HG03432 (cell line): ENCODE data around the gene CXCL14.
"Not testable (repeated sequence)": the region's sequence is repeated elsewhere in the genome, so short reads cannot be mapped to it uniquely, and the experiment has no call there.

Experiments used
- ATAC-seq: cut with Tn5 transposase; IDR thresholded peaks from one replicate; pipeline ENCODE4 v1.9.1; 2021; ENCODE audit warnings: mild to moderate bottlenecking, moderate library complexity; ENCODE audit not compliant: unreplicated experiment

CXCL14 gene

GRCh38 chr5:135546101-135546500 lies 32.7 kb downstream of the CXCL14 start:
- no peak for ATAC-seq

- ATAC-seq: no peak
These were observed 33.7 kb downstream of the CXCL14 start for GRCh38 chr5:135545099-135545498.

GRCh38 chr5:135543485-135544304 lies 35.1 kb downstream of the CXCL14 start:
- ATAC-seq: peak; percentile 46

- no peak for ATAC-seq
These were observed 35.7 kb downstream of the CXCL14 start for GRCh38 chr5:135543001-135543484.

- ATAC-seq: no peak
These were observed 36.8 kb downstream of the CXCL14 start for GRCh38 chr5:135541807-135542502.

- ATAC-seq: no peak
These were observed 39.3 kb downstream of the CXCL14 start for GRCh38 chr5:135539430-135540005.

GRCh38 chr5:135538261-135538660 lies 40.5 kb downstream of the CXCL14 start:
- no peak for ATAC-seq

GRCh38 chr5:135537745-135538144 lies 41.0 kb downstream of the CXCL14 start:
- no peak for ATAC-seq

GRCh38 chr5:135537271-135537670 lies 41.5 kb downstream of the CXCL14 start:
- ATAC-seq: no peak

- ATAC-seq: no peak
These were observed 42.7 kb downstream of the CXCL14 start, which contains the start of gene NEUROG1 for GRCh38 chr5:135535820-135536801. Gene NEUROG1, minus strand, starts transcription at chr5:135535964. Its CDS starts 274 bp downstream, at chr5:135535690.

GRCh38 chr5:135535420-135535819 lies 43.4 kb downstream of the CXCL14 start:
- ATAC-seq: no peak

GRCh38 chr5:135534609-135535419 lies 44.0 kb downstream of the CXCL14 start:
- no peak for ATAC-seq

GRCh38 chr5:135533794-135534193 lies 45.0 kb downstream of the CXCL14 start:
- no peak for ATAC-seq

GRCh38 chr5:135533334-135533733 lies 45.5 kb downstream of the CXCL14 start:
- ATAC-seq: no peak

- not testable (repeated sequence) for ATAC-seq
These were observed 49.2 kb downstream of the CXCL14 start for GRCh38 chr5:135529576-135529975.

GRCh38 chr5:135526924-135527323 lies 51.9 kb downstream of the CXCL14 start:
- ATAC-seq: no peak

GRCh38 chr5:135521964-135522363 lies 56.8 kb downstream of the CXCL14 start:
- no peak for ATAC-seq
